ENCODE measurements around the gene RANBP9. TPM values are rescaled to one million over a fixed set of nuclear protein-coding genes. Genes with fewer than 3 reads are reported as not detected.

RANBP9 gene
- total RNA-seq, 1 experiment from 2014 or later: 17.5 TPM

DNA sequence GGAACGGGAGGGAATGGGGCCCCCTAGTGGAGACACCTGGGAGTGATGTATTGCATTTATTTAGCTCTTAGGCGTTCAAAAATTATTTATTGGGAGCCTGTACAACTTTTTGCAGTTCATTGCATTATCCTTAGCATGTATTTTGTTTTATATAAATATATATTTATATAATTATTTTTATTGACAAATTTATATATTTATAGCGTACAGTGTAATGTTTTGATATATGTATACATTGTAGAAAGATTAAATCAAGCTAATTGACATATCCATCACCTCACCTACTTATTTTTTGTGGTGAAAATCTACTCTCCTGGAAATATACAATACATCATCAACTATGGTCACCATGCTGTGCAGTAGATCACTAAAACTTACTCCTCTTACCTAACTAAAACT, 136.3 kb downstream of the RANBP9 start:
- H2AFZ ChIP-seq (ENCODE audit: low read length): no peak overlapping the region
- peak overlapping the region; percentile 91 for H3K9ac ChIP-seq (ENCODE audit: low read length)
- H3K4me3 ChIP-seq (ENCODE audit: low read length): peak overlapping the region; percentile 84
- H3K27me3 ChIP-seq (ENCODE audit: low read length): no peaks in the 10 kb centered on the region
- H3K9me3 ChIP-seq (ENCODE audit: low read length): peaks cover 6% of the 10 kb centered on the region; the same call in 1 of the 2 replicates
- H4K20me1 ChIP-seq (ENCODE audit: insufficient read depth, low read depth, low read length): no peaks in the 10 kb centered on the region
- peaks cover 18% of the 10 kb centered on the region for H3K79me2 ChIP-seq (ENCODE audit: low read length)
- H3K36me3 ChIP-seq (ENCODE audit: insufficient read depth, low read length): no peaks in the 10 kb centered on the region
- no peaks in the 10 kb centered on the region for H3K9me2 ChIP-seq (replicated peaks; ENCODE audit: insufficient read depth, low read length)
- peaks cover 18% of the 10 kb centered on the region for H3K4me1 ChIP-seq (ENCODE audit: low read length)
- peak overlapping the region; percentile 83; the same call in 1 of the 2 replicates for H3K27ac ChIP-seq (ENCODE audit: low read length)
- no peak for DNase-seq
- H3K4me2 ChIP-seq (ENCODE audit: low read depth, low read length, poor library complexity, severe bottlenecking): peak overlapping the region; percentile 93

DNA sequence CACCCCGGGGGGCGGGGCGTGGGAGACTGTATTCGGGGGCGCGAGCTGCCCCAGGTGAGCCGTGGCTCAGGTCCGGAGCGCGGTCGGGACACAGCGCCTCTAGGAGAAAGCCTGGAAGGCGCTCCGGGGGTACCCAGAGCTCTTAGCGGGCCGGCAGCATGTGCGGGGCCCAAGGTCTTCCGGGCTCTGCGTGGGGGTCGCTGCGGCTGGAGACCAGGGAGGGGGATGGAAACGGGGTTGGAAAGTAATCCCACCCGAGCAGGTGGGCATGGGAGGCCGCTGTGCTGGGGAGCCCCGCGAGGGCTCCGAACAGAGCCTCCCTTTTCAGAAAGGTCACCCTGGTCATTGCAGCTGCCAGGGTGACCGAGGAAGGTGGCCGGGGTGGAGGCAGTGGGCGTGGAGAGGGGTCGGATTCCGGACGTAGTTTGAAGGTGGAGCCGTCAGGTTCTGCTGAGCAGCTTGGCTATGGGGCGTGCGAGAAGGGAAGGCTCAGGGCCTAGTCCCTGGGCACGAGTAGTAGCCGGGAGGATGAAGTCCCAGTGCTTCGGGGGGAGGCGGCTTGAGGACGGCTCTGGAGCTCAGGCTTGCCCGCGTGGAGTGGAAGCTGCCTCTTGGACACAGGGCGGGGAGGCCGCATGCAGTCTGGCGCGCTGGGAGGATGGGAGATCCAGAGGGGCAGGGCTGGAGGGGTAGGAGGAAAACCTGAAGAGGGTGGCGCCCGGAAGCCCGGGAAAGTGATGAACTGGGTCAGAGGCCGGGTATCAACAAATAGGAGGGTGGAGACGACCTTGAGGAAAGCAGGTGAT, 136.9 kb downstream of the RANBP9 start, which contains the start of gene SIRT5:
Gene SIRT5 (plus strand): TSS at position 31 of the 806 bp plus-strand sequence. CDS start 9,510 bp downstream, outside the sequence.
- no peaks in the 10 kb centered on the region for H3K27me3 ChIP-seq (ENCODE audit: low read length)
- peak; percentile 95 for DNase-seq
- no peaks in the 10 kb centered on the region for H3K36me3 ChIP-seq (ENCODE audit: insufficient read depth, low read length)
- peak within 1 kb of the TSS; percentile 84 for H3K4me3 ChIP-seq (ENCODE audit: low read length)
- peaks cover 18% of the 10 kb centered on the region for H3K4me1 ChIP-seq (ENCODE audit: low read length)
- H3K9me2 ChIP-seq (replicated peaks; ENCODE audit: insufficient read depth, low read length): no peaks in the 10 kb centered on the region
- H3K9me3 ChIP-seq (ENCODE audit: low read length): peaks cover 6% of the 10 kb centered on the region; the same call in 1 of the 2 replicates
- H3K9ac ChIP-seq (ENCODE audit: low read length): peak within 1 kb of the TSS; percentile 91
- H3K4me2 ChIP-seq (ENCODE audit: low read depth, low read length, poor library complexity, severe bottlenecking): peak within 1 kb of the TSS; percentile 93
- H2AFZ ChIP-seq (ENCODE audit: low read length): peak within 1 kb of the TSS; percentile 81
- peaks cover 18% of the 10 kb centered on the region for H3K79me2 ChIP-seq (ENCODE audit: low read length)
- H4K20me1 ChIP-seq (ENCODE audit: insufficient read depth, low read depth, low read length): no peaks in the 10 kb centered on the region
- peak within 1 kb of the TSS; percentile 83 for H3K27ac ChIP-seq (ENCODE audit: low read length)

DNA sequence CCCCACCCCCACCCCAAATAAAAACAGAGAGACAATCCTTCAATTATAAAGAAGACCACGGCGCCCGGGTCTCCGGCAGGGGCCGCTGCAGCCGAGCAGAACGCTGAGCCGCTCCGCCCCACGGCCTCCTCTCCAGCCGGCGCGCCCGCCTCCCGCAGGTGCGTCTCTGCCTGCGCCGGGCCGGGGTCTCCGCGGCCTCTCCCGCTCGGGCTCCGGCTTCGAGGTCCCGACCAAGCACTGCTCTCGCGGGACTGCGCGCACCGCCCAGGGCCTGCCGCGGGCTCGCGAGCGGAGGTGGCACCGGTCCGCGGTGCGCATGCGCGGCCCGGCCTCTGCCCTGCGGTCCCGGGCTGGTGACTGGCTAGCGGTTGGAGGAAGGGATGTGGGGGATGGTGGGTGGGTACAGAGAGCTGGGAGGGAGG, 137.5 kb downstream of the RANBP9 start:
- no peaks in the 10 kb centered on the region for H3K36me3 ChIP-seq (ENCODE audit: insufficient read depth, low read length)
- no peaks in the 10 kb centered on the region for H3K27me3 ChIP-seq (ENCODE audit: low read length)
- peak; percentile 98 for DNase-seq
- peaks cover 6% of the 10 kb centered on the region; the same call in 1 of the 2 replicates for H3K9me3 ChIP-seq (ENCODE audit: low read length)
- H3K4me2 ChIP-seq (ENCODE audit: low read depth, low read length, poor library complexity, severe bottlenecking): peak overlapping the region; percentile 93
- H4K20me1 ChIP-seq (ENCODE audit: insufficient read depth, low read depth, low read length): no peaks in the 10 kb centered on the region
- no peak overlapping the region for H2AFZ ChIP-seq (ENCODE audit: low read length)
- H3K9ac ChIP-seq (ENCODE audit: low read length): peak overlapping the region; percentile 91
- peak overlapping the region; percentile 84 for H3K4me3 ChIP-seq (ENCODE audit: low read length)
- H3K27ac ChIP-seq (ENCODE audit: low read length): peak overlapping the region; percentile 83
- H3K79me2 ChIP-seq (ENCODE audit: low read length): peaks cover 18% of the 10 kb centered on the region
- peaks cover 18% of the 10 kb centered on the region for H3K4me1 ChIP-seq (ENCODE audit: low read length)
- H3K9me2 ChIP-seq (replicated peaks; ENCODE audit: insufficient read depth, low read length): no peaks in the 10 kb centered on the region

DNA sequence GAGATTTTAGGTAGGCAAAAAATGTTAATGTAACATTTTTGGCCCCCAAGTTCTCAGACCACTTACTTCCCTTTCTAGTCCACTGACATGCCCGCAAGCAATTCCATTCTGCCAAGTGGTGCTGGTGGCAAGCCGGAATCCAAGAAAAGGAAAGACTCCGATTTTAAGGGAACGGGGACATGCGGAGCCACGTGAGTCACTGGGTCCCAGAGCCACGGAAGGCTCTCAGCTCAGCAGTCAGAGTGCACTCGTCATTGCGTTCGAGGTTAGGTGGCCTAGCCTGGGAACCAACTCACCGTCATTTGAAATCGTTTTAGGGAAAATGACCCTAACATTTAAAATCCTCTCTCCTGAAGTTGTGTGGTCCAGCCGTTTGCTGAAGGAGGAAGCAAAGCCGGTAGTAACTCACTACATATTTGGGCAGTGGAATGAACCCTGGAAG, 137.9 kb downstream of the RANBP9 start:
- H3K9ac ChIP-seq (ENCODE audit: low read length): peak overlapping the region; percentile 91
- H2AFZ ChIP-seq (ENCODE audit: low read length): peak overlapping the region; percentile 81; the same call in 1 of the 2 replicates
- no peaks in the 10 kb centered on the region for H3K36me3 ChIP-seq (ENCODE audit: insufficient read depth, low read length)
- H3K4me3 ChIP-seq (ENCODE audit: low read length): peak overlapping the region; percentile 84
- peak overlapping the region; percentile 93 for H3K4me2 ChIP-seq (ENCODE audit: low read depth, low read length, poor library complexity, severe bottlenecking)
- no peaks in the 10 kb centered on the region for H3K27me3 ChIP-seq (ENCODE audit: low read length)
- peaks cover 6% of the 10 kb centered on the region; the same call in 1 of the 2 replicates for H3K9me3 ChIP-seq (ENCODE audit: low read length)
- H3K79me2 ChIP-seq (ENCODE audit: low read length): peaks cover 18% of the 10 kb centered on the region
- H3K27ac ChIP-seq (ENCODE audit: low read length): no peak overlapping the region; the same call in 1 of the 2 replicates
- peaks cover 18% of the 10 kb centered on the region for H3K4me1 ChIP-seq (ENCODE audit: low read length)
- no peaks in the 10 kb centered on the region for H3K9me2 ChIP-seq (replicated peaks; ENCODE audit: insufficient read depth, low read length)
- H4K20me1 ChIP-seq (ENCODE audit: insufficient read depth, low read depth, low read length): no peaks in the 10 kb centered on the region
- no peak for DNase-seq

DNA sequence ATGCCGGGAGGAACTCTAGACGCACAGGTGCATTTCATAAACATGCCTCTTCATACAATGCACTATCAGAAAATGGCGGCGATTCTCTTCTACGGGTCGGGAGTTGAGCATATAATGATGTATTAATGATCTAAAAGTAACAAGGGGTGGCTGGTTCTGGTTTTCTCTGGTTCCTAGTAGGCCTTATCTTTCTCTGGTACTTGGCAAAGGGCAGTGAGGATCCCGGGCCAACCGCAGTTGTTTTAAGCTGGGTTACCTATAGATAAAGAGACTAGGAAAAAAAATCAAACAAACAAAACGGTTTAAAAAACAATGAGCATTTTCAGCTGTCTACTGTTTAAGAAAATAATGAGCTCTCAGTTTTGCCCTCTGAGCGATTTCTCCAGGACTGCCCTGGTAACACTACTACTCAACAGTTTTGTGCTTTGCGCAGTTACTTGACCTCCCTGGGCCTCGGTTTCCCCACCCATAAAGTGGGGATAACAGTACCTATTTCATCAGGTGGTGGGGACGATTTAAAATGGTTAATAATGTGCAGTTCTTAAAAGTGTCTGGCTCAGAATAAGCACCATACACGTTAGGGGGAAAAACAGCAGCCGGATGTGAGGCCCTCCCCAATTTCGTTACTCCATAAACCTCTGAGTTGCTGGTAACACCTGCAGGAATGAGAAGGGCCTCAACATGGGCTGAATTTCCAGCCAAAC, 138.5 kb downstream of the RANBP9 start:
- peak overlapping the region; percentile 81; the same call in 1 of the 2 replicates for H2AFZ ChIP-seq (ENCODE audit: low read length)
- H3K4me1 ChIP-seq (ENCODE audit: low read length): peaks cover 18% of the 10 kb centered on the region
- H3K9me3 ChIP-seq (ENCODE audit: low read length): peaks cover 6% of the 10 kb centered on the region; the same call in 1 of the 2 replicates
- no peaks in the 10 kb centered on the region for H4K20me1 ChIP-seq (ENCODE audit: insufficient read depth, low read depth, low read length)
- H3K36me3 ChIP-seq (ENCODE audit: insufficient read depth, low read length): no peaks in the 10 kb centered on the region
- peak overlapping the region; percentile 84 for H3K4me3 ChIP-seq (ENCODE audit: low read length)
- peak overlapping the region; percentile 91 for H3K9ac ChIP-seq (ENCODE audit: low read length)
- no peaks in the 10 kb centered on the region for H3K9me2 ChIP-seq (replicated peaks; ENCODE audit: insufficient read depth, low read length)
- DNase-seq: no peak
- H3K4me2 ChIP-seq (ENCODE audit: low read depth, low read length, poor library complexity, severe bottlenecking): peak overlapping the region; percentile 93
- H3K27ac ChIP-seq (ENCODE audit: low read length): no peak overlapping the region
- H3K27me3 ChIP-seq (ENCODE audit: low read length): no peaks in the 10 kb centered on the region
- peaks cover 18% of the 10 kb centered on the region for H3K79me2 ChIP-seq (ENCODE audit: low read length)

DNA sequence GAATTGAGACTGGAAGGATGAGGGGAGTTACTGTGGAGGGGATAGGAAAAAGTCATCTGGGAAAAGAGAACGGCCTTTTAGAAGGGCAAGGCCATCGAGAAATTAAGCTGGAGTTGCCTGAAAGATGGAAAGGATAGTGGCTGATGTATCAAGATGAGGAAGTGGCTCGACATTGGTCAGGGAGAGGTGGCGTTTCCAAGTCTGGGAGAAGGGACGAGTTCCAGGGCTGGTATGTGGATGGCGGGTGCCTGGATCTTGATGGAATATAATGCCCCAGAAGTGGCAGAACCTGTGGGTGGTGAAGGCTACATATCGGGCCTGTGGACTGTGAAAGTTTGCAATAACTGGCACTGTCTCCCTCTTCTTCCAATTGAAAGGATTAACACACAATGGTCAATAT, 139.4 kb downstream of the RANBP9 start:
- Histone ChIP-seq H3K4me1 (ENCODE audit: low read length) (peaks cover 18% of the 10 kb centered on the region), H3K27ac (ENCODE audit: low read length) (no peak overlapping the region), H3K4me2 (ENCODE audit: low read depth, low read length, poor library complexity, severe bottlenecking) (no peak overlapping the region), H4K20me1 (ENCODE audit: insufficient read depth, low read depth, low read length) (no peaks in the 10 kb centered on the region), H3K9ac (ENCODE audit: low read length) (no peak overlapping the region), H3K9me3 (ENCODE audit: low read length) (peaks cover 6% of the 10 kb centered on the region; the same call in 1 of the 2 replicates), H2AFZ (ENCODE audit: low read length) (no peak overlapping the region), H3K9me2 (replicated peaks; ENCODE audit: insufficient read depth, low read length) (no peaks in the 10 kb centered on the region), H3K27me3 (ENCODE audit: low read length) (no peaks in the 10 kb centered on the region), H3K79me2 (ENCODE audit: low read length) (peaks cover 16% of the 10 kb centered on the region), H3K36me3 (ENCODE audit: insufficient read depth, low read length) (no peaks in the 10 kb centered on the region), H3K4me3 (ENCODE audit: low read length) (no peak overlapping the region)
- DNase-seq: no peak

All from Karpas-422 (cell line).